DND-41 (cell line): ENCODE data around the gene ADM2.

Experiments
- CTCF ChIP-seq: IDR thresholded peaks from 2 replicates; pipeline ENCODE4 v1.5.1; 2012; ENCODE audit warnings: borderline replicate concordance, low read length, moderate library complexity, mild to moderate bottlenecking; ENCODE audit not compliant: poor library complexity, severe bottlenecking; ENCODE audit errors: extremely low read depth
- EZH2 ChIP-seq: IDR thresholded peaks from 3 replicates; pipeline ENCODE4 v1.6.1; 2012; ENCODE audit warnings: borderline replicate concordance, low read depth, mild to moderate bottlenecking, moderate library complexity, low read length, inconsistent platforms; ENCODE audit not compliant: severe bottlenecking

- TF ChIP-seq CTCF (no peak), EZH2 (no peak)
Observed at GRCh38 chr22:50487290-50488005, 6.1 kb downstream of the ADM2 start.
